NCI-H1436 (cell line): ENCODE measurements around the gene CERK.

Experiments
- DNase-seq: peaks from one replicate; lab custom pipeline; 2025; lab: John Stamatoyannopoulos, UW

CERK gene

GRCh38 chr22:46677323-46678002 lies 60.6 kb downstream of the CERK start:
- DNase-seq: no peak

DNA sequence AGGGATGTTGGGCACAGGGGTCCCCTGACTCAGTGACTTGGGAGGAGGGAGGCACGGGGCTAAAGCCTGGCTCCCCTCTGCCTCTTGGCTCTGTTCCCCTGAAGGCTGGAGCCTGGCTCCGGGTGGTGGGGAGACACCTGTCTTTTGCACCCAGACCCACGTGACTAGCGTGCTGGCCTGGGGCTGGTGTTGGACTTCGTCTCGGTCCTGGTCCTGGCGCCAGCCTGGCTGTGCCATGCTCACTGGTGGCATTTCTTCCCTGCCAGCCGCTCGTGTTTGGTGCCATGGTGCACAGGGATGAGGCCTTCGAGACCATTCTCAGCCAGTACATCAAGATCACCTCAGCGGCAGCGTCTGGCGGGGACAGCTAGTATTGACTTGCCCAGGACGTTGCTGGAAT lies 61.2 kb downstream of the CERK start:
- DNase-seq: no peak

GRCh38 chr22:46676479-46676878 lies 61.6 kb downstream of the CERK start:
- no peak for DNase-seq

DNA sequence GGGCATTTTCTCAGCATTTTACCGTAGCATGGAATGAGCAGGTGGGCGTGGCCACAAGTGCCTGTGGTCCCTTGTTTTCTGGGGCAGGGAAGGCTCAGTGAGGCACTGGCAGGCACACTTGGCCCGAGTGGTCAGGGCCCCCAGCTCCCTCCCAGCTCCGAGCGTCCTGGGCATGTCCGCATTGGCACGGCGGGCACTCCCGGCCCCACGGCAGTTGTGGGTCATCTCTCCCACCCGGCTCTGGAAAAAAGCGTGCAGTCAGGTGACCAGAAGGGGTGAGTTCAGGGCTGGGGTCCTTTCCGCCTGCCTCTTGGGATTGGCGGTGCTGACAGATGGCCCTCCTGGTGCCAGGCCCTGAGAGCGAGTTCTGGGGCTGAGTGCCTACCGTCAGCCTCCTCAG lies 62.1 kb downstream of the CERK start:
- DNase-seq: no peak

DNA sequence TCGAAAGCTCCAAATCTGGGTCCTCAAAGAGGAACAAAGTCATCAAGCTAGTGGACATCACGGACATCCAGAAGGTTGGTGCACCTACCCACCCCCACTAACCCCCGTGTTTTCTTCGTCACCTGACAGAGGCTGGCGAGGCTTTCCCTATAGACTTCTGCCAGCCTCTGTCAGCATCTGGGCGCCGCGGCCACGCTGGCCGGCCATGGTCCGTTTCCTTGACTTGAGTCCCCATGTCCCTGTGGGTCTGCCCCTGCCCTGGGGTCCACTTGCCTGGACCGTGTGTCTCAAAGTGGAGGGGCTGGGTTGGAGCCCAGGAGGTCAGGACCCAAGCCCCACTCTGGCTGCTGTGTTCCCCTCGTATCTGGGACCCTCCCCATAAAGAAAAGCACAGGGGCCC lies 62.6 kb downstream of the CERK start:
- DNase-seq: no peak

DNA sequence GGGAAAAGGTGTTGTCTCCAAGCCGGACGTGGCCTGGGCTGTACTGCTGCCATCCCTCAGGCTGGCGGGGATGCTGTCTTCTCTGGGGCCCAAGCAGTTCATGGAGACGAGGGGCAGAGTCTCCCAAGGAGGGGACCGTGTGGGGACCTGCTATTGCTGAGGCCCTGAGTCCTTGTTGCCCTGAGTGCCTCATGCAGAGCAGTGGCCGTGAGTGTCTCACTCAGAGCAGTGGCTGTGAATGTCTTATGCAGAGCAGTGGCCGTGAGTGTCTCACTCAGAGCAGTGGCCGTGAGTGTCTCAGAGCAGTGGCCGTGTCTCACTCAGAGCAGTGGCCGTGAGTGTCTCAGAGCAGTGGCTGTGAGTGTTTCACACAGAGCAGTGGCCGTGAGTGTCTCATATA lies 63.1 kb downstream of the CERK start:
- DNase-seq: no peak

GRCh38 chr22:46674367-46674781 lies 63.7 kb downstream of the CERK start:
- no peak for DNase-seq

DNA sequence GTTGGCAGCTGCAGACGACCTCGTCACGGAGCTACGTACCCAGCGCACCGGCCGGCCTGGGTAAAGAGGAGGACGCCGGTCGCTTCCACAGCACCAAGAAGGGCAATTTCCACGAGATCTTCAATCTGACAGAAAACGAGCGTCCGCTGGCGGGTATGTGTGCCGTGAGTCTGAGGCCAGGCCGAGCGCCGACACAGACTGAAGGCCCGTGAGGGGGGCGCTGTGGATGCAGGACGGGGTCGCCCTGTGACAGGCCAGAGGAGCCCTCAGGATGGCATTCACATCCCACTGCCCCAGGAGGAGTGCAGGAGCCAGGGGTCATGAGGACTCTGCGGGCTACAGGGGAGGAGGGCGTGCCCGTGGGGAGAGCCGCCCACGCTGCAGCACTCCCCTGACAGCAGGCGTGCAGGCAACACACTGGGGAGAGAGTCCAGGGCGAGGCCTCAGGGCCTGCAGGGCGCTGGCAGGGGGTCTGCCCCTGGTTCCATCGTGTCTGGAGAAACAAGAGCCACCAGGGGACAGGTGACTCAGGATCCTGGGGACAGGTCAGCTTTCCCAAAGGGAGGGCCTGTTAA lies 64.3 kb downstream of the CERK start:
- no peak for DNase-seq

- DNase-seq: no peak
Measured at GRCh38 chr22:46673205-46673604, 64.8 kb downstream of the CERK start.

DNA sequence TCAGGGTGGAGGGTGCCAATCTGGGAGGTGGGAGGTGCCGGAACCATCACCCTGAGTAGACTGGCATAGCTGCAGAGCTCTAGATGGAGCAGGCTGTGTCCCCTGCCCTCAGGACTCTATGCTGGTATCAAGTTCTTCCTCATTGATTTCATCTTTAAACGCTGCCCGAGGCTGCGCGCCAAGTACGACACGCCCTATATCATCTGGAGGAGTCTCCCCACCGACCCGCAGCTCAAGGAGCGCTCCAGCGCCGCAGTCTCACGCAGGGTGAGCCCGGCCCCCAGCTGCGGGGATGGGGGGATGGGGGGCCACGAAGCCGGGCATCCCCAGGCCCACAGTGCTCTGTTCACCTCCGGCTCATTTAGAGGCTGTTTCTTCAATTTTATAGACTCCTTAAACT lies 65.3 kb downstream of the CERK start:
- no peak for DNase-seq

GRCh38 chr22:46671824-46672432 lies 66.1 kb downstream of the CERK start:
- DNase-seq: no peak

- DNase-seq: no peak
Measured at GRCh38 chr22:46669201-46669600, 68.9 kb downstream of the CERK start.

DNA sequence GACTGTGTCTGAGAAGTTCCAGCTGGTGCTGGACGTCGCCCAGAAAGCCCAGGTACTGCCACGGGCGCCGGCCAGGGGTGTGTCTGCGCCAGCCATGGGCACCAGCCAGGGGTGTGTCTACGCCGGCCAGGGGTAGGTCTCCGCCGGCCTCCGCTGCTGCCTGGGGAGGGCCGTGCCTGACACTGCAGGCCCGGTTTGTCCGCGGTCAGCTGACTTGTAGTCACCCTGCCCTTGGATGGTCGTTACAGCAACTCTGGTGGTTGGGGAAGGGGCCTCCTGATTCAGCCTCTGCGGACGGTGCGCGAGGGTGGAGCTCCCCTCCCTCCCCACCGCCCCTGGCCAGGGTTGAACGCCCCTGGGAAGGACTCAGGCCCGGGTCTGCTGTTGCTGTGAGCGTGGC lies 69.9 kb downstream of the CERK start:
- no peak for DNase-seq

DNA sequence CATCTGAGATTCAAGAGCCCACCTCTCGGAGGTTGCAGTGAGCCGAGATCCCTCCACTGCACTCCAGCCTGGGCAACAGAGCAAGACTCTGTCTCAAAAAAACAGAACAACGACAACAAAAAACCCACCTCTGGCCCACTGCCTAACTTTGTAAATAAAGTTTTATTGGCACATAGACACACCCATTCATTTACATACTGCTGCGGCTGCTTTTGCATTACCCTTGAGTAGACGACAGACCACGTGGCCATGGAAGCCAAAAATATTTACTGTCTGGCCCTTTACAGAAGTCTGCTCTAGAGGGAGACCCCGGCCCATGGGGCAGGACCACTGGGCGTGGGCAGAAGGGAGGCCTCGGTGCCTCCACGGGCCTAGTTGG lies 70.8 kb downstream of the CERK start:
- DNase-seq: no peak

- DNase-seq: no peak
Measured at GRCh38 chr22:46666577-46667244, 71.3 kb downstream of the CERK start.

- no peak for DNase-seq
Measured at GRCh38 chr22:46665751-46666280, 72.2 kb downstream of the CERK start.

GRCh38 chr22:46665151-46665695 lies 72.8 kb downstream of the CERK start:
- no peak for DNase-seq

DNA sequence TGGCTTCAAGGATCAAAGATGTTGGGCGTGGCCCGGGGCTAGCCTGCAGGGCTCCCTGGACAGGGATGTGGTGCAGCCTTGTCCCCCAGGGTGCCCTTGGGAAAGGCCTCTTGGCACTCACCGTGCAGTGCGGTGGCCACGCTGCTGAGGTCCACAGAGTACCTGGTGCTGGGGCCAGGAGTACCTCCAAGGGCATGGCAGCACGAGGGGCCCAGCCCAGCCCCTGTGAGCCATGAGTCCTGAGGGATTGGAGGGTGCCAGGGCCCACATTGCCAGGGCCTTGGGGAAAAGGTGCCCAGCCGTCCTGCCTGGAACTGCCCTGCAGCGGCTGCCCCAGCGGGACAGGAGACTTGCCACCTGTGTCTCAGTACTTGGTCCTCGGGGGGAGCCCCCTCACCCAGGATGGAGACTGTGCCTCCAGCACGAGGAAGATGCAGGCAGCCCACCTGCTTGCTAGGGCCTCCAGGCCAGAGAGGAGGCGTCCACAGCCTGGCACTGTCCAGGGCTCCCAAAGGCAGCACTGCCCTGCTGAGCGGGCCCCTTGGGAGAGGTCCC lies 73.7 kb downstream of the CERK start:
- no peak for DNase-seq

DNA sequence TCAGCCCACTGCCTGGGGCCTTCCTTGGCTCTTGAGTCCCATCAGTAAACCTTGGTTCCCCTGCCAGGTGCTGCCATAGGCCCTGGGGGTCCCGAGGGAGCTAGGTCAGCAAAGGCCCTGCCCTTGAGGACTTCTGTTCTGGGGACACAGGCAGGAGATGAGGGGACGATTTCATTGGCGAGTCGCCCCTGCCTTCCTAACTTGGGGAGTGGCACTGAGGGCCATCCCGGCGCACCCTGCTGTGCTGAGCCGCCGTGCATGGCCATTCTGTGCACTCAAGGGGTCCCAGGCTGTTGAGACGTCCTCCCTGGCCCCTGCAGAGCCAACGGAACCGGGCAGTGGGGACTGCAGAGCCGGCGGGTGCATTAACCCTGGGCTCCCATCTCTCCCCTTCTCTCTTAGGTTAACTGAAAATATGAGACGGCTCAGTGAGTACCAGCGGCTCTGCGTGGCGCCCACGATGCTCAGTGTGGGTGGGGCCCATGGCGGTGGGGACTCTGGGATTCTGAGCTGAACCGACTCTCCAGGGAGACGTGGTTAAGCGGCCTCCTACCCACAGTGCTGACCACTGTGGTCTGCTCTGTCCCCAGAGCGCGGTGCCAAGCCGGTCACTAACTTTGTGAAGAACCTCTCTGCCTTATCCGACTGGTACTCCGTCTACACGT lies 74.5 kb downstream of the CERK start:
- DNase-seq: no peak

GRCh38 chr22:46663001-46663400 lies 75.1 kb downstream of the CERK start:
- DNase-seq: no peak

DNA sequence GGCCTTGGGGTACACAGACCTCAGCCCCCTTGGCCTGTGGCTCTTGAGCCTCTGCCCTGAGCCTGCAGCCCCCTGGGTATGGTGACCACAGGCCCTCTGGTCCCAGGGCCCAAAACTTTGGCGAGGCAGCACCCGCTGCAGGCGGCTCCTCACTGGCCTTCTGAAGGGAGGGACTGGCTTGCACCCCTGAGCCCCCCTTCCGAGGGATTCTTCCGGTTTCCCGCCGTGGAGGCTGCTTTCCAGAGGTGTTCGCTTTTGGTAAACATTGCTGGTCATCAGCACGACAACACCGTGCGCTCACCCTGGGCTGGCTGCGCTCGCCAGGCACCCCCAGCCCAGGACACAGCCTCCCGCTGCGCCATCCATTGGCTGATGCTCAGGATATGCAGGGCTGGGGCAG lies 75.8 kb downstream of the CERK start:
- no peak for DNase-seq
